Fibroblast of the aortic adventitia (primary cell): ENCODE data around the gene SH2D7. TPM values are rescaled to one million over a fixed set of nuclear protein-coding genes. Genes with fewer than 3 reads are reported as not detected.
A peak's percentile ranks its signal among the peaks of the same experiment; 100 is the strongest.

Experiments
- DNase-seq: peaks from one replicate; pipeline ENCODE4 v3.0.0-alpha.2; 2010; ENCODE audit warnings: low read depth
- H3K4me3 ChIP-seq: 2 replicates; pipeline ENCODE4 v1.5.1; 2011; ENCODE audit warnings: low read depth, mild to moderate bottlenecking, control low read depth, low read length, moderate library complexity
- CTCF ChIP-seq: IDR thresholded peaks from 2 replicates; pipeline ENCODE4 v1.5.1; 2011; ENCODE audit warnings: mild to moderate bottlenecking, low read length, control low read depth, inconsistent platforms; ENCODE audit not compliant: insufficient read depth
- total RNA-seq: library from RNA; depleted of rRNA; stranded (reverse); fragments of >200 nt; gene quantifications from 2 replicates; pipeline ENCODE4 v1.2.3, GENCODE V29; 2012; ENCODE audit warnings: low replicate concordance

SH2D7 gene
- total RNA-seq, 1 donor = not detected

GRCh38 chr15:78054966-78055365 is 37.4 kb upstream of the SH2D7 start:
- TF ChIP-seq CTCF = no peak
- no peak overlapping the region for H3K4me3 ChIP-seq
- DNase-seq = no peak

- no peak for TF ChIP-seq CTCF
- DNase-seq = peak; percentile 36
- no peak overlapping the region for H3K4me3 ChIP-seq
Measured at GRCh38 chr15:78055919-78056713, 36.2 kb upstream of the SH2D7 start.

- TF ChIP-seq CTCF = no peak
- DNase-seq = peak; percentile 69
- H3K4me3 ChIP-seq = no peak overlapping the region
Measured at GRCh38 chr15:78056714-78057269, 35.6 kb upstream of the SH2D7 start.

- no peak for DNase-seq
- no peak overlapping the region for H3K4me3 ChIP-seq
- TF ChIP-seq CTCF = no peak
Measured at GRCh38 chr15:78057803-78058202, 34.6 kb upstream of the SH2D7 start.

GRCh38 chr15:78058401-78058935 is 33.9 kb upstream of the SH2D7 start:
- no peak overlapping the region for H3K4me3 ChIP-seq
- no peak for TF ChIP-seq CTCF
- no peak for DNase-seq

GRCh38 chr15:78059110-78059839 is 33.1 kb upstream of the SH2D7 start:
- H3K4me3 ChIP-seq = no peak overlapping the region
- DNase-seq = no peak
- TF ChIP-seq CTCF = no peak
